OCI-LY7 (cell line): ENCODE results near the gene MT1E.
A peak's percentile ranks its signal among the peaks of the same experiment; 100 is the strongest.

Source experiments
- CTCF ChIP-seq: fragments of 200-600 bp; sonication (generic); conservative IDR thresholded peaks from 2 replicates; pipeline ENCODE4 v1.5.1; 2014; ENCODE audit warnings: mild to moderate bottlenecking, antibody characterized with exemption, low read length, moderate library complexity, mixed read lengths
- EZH2phosphoT487 ChIP-seq: fragments of 200-600 bp; sonication (generic); IDR thresholded peaks from 2 replicates; pipeline ENCODE4 v1.6.1; 2018; ENCODE audit warnings: low read depth, borderline replicate concordance, mild to moderate bottlenecking, mixed run types, antibody characterized with exemption, low read length, moderate library complexity, mixed read lengths

- TF ChIP-seq CTCF (peak; percentile 19; the same call in 1 of the 2 replicates), EZH2phosphoT487 (no peak)
These were observed 4.6 kb downstream of the MT1E start for GRCh38 chr16:56630134-56630533.
